ENCODE results near the gene DNAH12.

The DNAH12 gene

GRCh38 chr3:57544181-57545125 lies at the start of gene DNAH12:
TSS of gene DNAH12 (minus strand) at chr3:57544344. CDS start at chr3:57542870, 1,474 bp downstream.
- DNase-seq (ENCODE audit: low read depth) = no peak

GRCh38 chr3:57592306-57592705 lies 48.2 kb upstream of the DNAH12 start:
- DNase-seq (ENCODE audit: low read depth) = no peak

- no peak for DNase-seq (ENCODE audit: low read depth)
Observed at GRCh38 chr3:57587905-57588304, 43.8 kb upstream of the DNAH12 start.

GRCh38 chr3:57586778-57587177 lies 42.6 kb upstream of the DNAH12 start:
- no peak for DNase-seq (ENCODE audit: low read depth)

GRCh38 chr3:57583544-57583943 lies 39.4 kb upstream of the DNAH12 start:
- no peak for DNase-seq (ENCODE audit: low read depth)

GRCh38 chr3:57582474-57583168 lies 38.5 kb upstream of the DNAH12 start:
- no peak for DNase-seq (ENCODE audit: low read depth)

- DNase-seq (ENCODE audit: low read depth) = no peak
Observed at GRCh38 chr3:57577801-57578200, 33.7 kb upstream of the DNAH12 start.

GRCh38 chr3:57575966-57576626 lies 32.0 kb upstream of the DNAH12 start:
- DNase-seq (ENCODE audit: low read depth) = no peak

- DNase-seq (ENCODE audit: low read depth) = no peak
Observed at GRCh38 chr3:57572096-57572495, 28.0 kb upstream of the DNAH12 start.

GRCh38 chr3:57570878-57571277 lies 26.7 kb upstream of the DNAH12 start:
- DNase-seq (ENCODE audit: low read depth) = no peak

GRCh38 chr3:57569859-57570450 lies 25.8 kb upstream of the DNAH12 start:
- DNase-seq (ENCODE audit: low read depth) = no peak

- DNase-seq (ENCODE audit: low read depth) = no peak
Observed at GRCh38 chr3:57559526-57559925, 15.4 kb upstream of the DNAH12 start.

GRCh38 chr3:57557085-57557537 lies 13.0 kb upstream of the DNAH12 start:
- peak; percentile 4 for DNase-seq (ENCODE audit: low read depth)

GRCh38 chr3:57556459-57557084 lies 12.4 kb upstream of the DNAH12 start:
- DNase-seq (ENCODE audit: low read depth) = no peak

GRCh38 chr3:57555738-57556458 lies 11.8 kb upstream of the DNAH12 start, which contains the start of gene PDE12:
TSS of gene PDE12 (plus strand) at chr3:57556274. CDS start at chr3:57556380, 106 bp downstream.
- DNase-seq (ENCODE audit: low read depth) = peak; percentile 72

GRCh38 chr3:57555306-57555705 lies 11.2 kb upstream of the DNAH12 start:
- no peak for DNase-seq (ENCODE audit: low read depth)

- DNase-seq (ENCODE audit: low read depth) = no peak
Observed at GRCh38 chr3:57546616-57547015, 2.5 kb upstream of the DNAH12 start.

GRCh38 chr3:57545636-57546268 lies 1.6 kb upstream of the DNAH12 start:
- no peak for DNase-seq (ENCODE audit: low read depth)

- no peak for DNase-seq (ENCODE audit: low read depth)
Observed at GRCh38 chr3:57538465-57538864, 5.7 kb downstream of the DNAH12 start.

- no peak for DNase-seq (ENCODE audit: low read depth)
Observed at GRCh38 chr3:57530071-57530608, 14.0 kb downstream of the DNAH12 start.

Measured in stimulated activated CD8-positive, alpha-beta memory T cell treated with anti-CD3 and anti-CD28 coated beads, Interleukin-12 subunit alpha, Interleukin-12 subunit beta, amount 100 ng/mL, for 4 hours (primary cell).